Neural cell (in vitro differentiated cells): ENCODE measurements around the gene SLC18A2.
"Not testable (repeated sequence)": the region's sequence is repeated elsewhere in the genome, so short reads cannot be mapped to it uniquely, and the experiment has no call there.

ENCODE experiments used
- EP300 ChIP-seq: fragments of 450-650 bp; conservative IDR thresholded peaks from 2 replicates; pipeline ENCODE4 v1.6.1; 2014; ENCODE audit warnings: antibody characterized with exemption, mild to moderate bottlenecking, moderate library complexity; ENCODE audit not compliant: poor library complexity, severe bottlenecking
- EZH2 ChIP-seq: fragments of 200-600, 300-800 bp; shearing (Covaris generic), sonication (generic); IDR thresholded peaks from 2 replicates; pipeline ENCODE4 v1.6.1; 2014; ENCODE audit warnings: antibody characterized with exemption, low read length, borderline replicate concordance, mild to moderate bottlenecking; ENCODE audit not compliant: insufficient read depth, poor library complexity, severe bottlenecking
- MXI1 ChIP-seq: fragments of 450-650 bp; conservative IDR thresholded peaks from 2 replicates; pipeline ENCODE4 v1.6.1; 2014; ENCODE audit warnings: antibody characterized with exemption, mild to moderate bottlenecking; ENCODE audit not compliant: poor library complexity, severe bottlenecking
- POLR2AphosphoS5 ChIP-seq: IDR thresholded peaks from 2 replicates; pipeline ENCODE4 v1.6.1; 2012
- RAD21 ChIP-seq: fragments of 450-650 bp; conservative IDR thresholded peaks from 2 replicates; pipeline ENCODE4 v1.6.1; 2014; ENCODE audit warnings: antibody characterized with exemption, mild to moderate bottlenecking, moderate library complexity
- SMC3 ChIP-seq: fragments of 450-650 bp; conservative IDR thresholded peaks from 2 replicates; pipeline ENCODE4 v1.6.1; 2014; ENCODE audit warnings: antibody characterized with exemption, mild to moderate bottlenecking, moderate library complexity; ENCODE audit not compliant: poor library complexity
- TAF1 ChIP-seq: IDR thresholded peaks from 2 replicates; pipeline ENCODE4 v1.6.1; 2012; ENCODE audit warnings: low read depth
- TF ChIP-seq, protein P1 (sequence below): fragments of 450-650 bp; IDR thresholded peaks from 2 replicates; pipeline ENCODE4 v1.5.1; 2014; ENCODE audit warnings: antibody characterized with exemption, mild to moderate bottlenecking, moderate library complexity; ENCODE audit not compliant: poor library complexity, severe bottlenecking
- TF ChIP-seq, protein P2 (sequence below): IDR thresholded peaks from 2 replicates; pipeline ENCODE4 v1.6.1; 2012; ENCODE audit warnings: borderline replicate concordance

DNA sequence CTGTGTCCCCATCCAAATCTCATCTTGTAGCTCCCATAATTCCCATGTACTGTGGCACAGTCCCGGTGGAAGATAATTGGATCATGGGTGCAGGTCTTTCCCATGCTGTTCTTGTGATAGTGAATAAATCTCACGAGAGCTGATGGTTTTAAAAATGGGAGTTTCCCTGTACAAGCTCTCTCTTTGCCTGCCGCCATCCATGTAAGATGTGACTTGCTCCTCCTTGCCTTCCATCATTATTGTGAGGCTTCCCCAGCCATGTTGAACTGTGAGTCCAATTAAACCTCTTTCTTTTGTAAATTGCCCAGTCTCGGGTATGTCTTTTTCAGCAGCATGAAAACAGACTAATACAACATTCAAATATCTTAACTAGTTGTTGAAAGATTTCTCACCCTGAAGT lies 10.8 kb upstream of the SLC18A2 start:
- TF ChIP-seq, protein P1, sequence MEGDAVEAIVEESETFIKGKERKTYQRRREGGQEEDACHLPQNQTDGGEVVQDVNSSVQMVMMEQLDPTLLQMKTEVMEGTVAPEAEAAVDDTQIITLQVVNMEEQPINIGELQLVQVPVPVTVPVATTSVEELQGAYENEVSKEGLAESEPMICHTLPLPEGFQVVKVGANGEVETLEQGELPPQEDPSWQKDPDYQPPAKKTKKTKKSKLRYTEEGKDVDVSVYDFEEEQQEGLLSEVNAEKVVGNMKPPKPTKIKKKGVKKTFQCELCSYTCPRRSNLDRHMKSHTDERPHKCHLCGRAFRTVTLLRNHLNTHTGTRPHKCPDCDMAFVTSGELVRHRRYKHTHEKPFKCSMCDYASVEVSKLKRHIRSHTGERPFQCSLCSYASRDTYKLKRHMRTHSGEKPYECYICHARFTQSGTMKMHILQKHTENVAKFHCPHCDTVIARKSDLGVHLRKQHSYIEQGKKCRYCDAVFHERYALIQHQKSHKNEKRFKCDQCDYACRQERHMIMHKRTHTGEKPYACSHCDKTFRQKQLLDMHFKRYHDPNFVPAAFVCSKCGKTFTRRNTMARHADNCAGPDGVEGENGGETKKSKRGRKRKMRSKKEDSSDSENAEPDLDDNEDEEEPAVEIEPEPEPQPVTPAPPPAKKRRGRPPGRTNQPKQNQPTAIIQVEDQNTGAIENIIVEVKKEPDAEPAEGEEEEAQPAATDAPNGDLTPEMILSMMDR: not testable (repeated sequence)
- not testable (repeated sequence) for TF ChIP-seq EZH2, POLR2AphosphoS5, TAF1, EP300, SMC3, MXI1, RAD21
- TF ChIP-seq, protein P2, sequence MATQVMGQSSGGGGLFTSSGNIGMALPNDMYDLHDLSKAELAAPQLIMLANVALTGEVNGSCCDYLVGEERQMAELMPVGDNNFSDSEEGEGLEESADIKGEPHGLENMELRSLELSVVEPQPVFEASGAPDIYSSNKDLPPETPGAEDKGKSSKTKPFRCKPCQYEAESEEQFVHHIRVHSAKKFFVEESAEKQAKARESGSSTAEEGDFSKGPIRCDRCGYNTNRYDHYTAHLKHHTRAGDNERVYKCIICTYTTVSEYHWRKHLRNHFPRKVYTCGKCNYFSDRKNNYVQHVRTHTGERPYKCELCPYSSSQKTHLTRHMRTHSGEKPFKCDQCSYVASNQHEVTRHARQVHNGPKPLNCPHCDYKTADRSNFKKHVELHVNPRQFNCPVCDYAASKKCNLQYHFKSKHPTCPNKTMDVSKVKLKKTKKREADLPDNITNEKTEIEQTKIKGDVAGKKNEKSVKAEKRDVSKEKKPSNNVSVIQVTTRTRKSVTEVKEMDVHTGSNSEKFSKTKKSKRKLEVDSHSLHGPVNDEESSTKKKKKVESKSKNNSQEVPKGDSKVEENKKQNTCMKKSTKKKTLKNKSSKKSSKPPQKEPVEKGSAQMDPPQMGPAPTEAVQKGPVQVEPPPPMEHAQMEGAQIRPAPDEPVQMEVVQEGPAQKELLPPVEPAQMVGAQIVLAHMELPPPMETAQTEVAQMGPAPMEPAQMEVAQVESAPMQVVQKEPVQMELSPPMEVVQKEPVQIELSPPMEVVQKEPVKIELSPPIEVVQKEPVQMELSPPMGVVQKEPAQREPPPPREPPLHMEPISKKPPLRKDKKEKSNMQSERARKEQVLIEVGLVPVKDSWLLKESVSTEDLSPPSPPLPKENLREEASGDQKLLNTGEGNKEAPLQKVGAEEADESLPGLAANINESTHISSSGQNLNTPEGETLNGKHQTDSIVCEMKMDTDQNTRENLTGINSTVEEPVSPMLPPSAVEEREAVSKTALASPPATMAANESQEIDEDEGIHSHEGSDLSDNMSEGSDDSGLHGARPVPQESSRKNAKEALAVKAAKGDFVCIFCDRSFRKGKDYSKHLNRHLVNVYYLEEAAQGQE: not testable (repeated sequence)
